GM12872 (cell line): Measurements from ENCODE around the gene NCKAP5.

Experiments
- CTCF ChIP-seq: IDR thresholded peaks from 3 replicates; pipeline ENCODE4 v1.5.1; 2011; ENCODE audit warnings: low read depth, mild to moderate bottlenecking, low read length, moderate library complexity; ENCODE audit not compliant: insufficient read depth

Gene NCKAP5

GRCh38 chr2:132740081-132740720, 828.1 kb downstream of the NCKAP5 start:
- TF ChIP-seq CTCF, result no peak

- no peak for TF ChIP-seq CTCF
Observed at GRCh38 chr2:132738223-132738622, 830.0 kb downstream of the NCKAP5 start.

GRCh38 chr2:132736059-132736458, 832.2 kb downstream of the NCKAP5 start:
- no peak for TF ChIP-seq CTCF

DNA sequence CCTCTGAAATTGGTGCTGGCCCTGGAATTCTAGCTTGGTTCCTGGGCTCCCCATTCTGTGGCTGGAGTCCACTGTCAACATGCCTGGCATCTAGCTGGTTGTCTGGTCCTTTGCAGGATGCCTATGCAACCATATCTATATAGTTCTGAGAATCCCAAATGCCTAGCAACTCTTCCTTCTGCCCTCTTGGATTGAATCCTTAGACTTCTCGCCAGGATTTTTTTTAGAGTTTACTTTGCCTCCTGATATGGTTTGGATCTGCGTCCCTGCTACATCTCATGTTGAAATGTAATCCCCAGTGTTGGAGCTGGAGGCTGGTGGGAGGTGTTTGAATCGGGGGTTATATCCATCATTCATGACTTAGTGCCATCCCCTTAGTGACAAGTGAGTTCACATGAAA, 833.3 kb downstream of the NCKAP5 start:
- TF ChIP-seq CTCF, result no peak

GRCh38 chr2:132733094-132733493, 835.2 kb downstream of the NCKAP5 start:
- no peak for TF ChIP-seq CTCF

DNA sequence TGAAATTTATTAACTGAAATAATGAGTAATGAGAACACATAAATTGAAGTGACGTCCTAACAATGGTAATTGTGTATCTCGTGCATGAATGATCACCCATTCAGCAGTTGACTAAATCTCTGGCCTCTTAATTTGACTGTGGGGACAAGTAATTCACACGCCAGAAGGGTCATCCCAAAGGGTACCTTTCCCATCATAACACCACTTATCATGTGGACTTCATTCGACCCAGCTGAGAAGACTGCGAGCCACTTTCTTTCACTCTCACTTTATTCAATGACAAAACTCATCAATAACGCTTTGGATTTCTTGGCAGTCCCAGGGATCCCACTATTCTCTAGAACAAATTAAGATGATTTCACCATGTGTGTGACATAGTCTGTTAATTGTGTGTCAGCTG, 835.6 kb downstream of the NCKAP5 start:
- no peak for TF ChIP-seq CTCF

DNA sequence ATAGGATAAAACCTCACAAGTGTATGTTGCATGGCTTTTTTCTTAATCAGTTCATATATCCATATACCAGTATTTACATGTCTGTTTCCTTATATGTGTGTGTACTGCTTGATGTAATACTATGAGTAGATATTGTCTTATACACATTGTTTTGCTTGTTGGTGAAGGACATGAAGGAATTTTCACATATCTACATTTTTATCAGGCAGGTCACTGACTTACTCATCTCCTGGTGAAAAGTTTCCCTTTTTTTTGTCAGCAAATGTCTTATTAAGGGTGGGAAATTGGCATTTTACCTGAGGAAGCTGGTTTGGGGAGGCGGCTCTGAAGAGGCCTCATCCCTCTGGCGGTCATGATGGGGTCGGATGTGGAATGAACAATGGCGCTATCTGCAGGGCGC, 836.8 kb downstream of the NCKAP5 start:
- no peak for TF ChIP-seq CTCF
